CD4-positive, alpha-beta T cell treated with Interleukin-17A for 4 hours (primary cell): ENCODE data around the gene EREG.

Source experiments
- DNase-seq: peaks from one replicate; pipeline ENCODE4 v3.0.0-alpha.2; 2020; ENCODE audit warnings: mixed read lengths

The EREG gene

GRCh38 chr4:74391890-74392475 is 27.0 kb downstream of the EREG start:
- DNase-seq: no peak

GRCh38 chr4:74394476-74395136 is 29.7 kb downstream of the EREG start:
- no peak for DNase-seq

- no peak for DNase-seq
These were observed 30.7 kb downstream of the EREG start for GRCh38 chr4:74395633-74396032.

GRCh38 chr4:74397748-74398426 is 32.9 kb downstream of the EREG start:
- DNase-seq: peak; percentile 9

- DNase-seq: peak; percentile 10
These were observed 34.1 kb downstream of the EREG start for GRCh38 chr4:74398894-74399589.

- DNase-seq: no peak
These were observed 35.5 kb downstream of the EREG start for GRCh38 chr4:74400395-74400794.

GRCh38 chr4:74402692-74403456 is 37.9 kb downstream of the EREG start:
- DNase-seq: no peak

- no peak for DNase-seq
These were observed 42.9 kb downstream of the EREG start for GRCh38 chr4:74407891-74408290.

GRCh38 chr4:74408639-74409038 is 43.7 kb downstream of the EREG start:
- DNase-seq: no peak

GRCh38 chr4:74410272-74410671 is 45.3 kb downstream of the EREG start:
- no peak for DNase-seq

- DNase-seq: no peak
These were observed 47.3 kb downstream of the EREG start for GRCh38 chr4:74412225-74412624.

GRCh38 chr4:74413265-74413664 is 48.3 kb downstream of the EREG start:
- DNase-seq: no peak

- DNase-seq: no peak
These were observed 49.3 kb downstream of the EREG start for GRCh38 chr4:74414149-74414809.

GRCh38 chr4:74415602-74416300 is 50.8 kb downstream of the EREG start:
- DNase-seq: no peak

GRCh38 chr4:74418063-74418670 is 53.2 kb downstream of the EREG start:
- DNase-seq: no peak

- DNase-seq: no peak
These were observed 55.9 kb downstream of the EREG start for GRCh38 chr4:74420863-74421262.

- DNase-seq: no peak
These were observed 58.2 kb downstream of the EREG start for GRCh38 chr4:74423104-74423503.

- no peak for DNase-seq
These were observed 59.2 kb downstream of the EREG start for GRCh38 chr4:74424111-74424510.

- no peak for DNase-seq
These were observed 61.2 kb downstream of the EREG start for GRCh38 chr4:74426101-74426500.

GRCh38 chr4:74428276-74428675 is 63.3 kb downstream of the EREG start:
- no peak for DNase-seq

- DNase-seq: no peak
These were observed 66.3 kb downstream of the EREG start for GRCh38 chr4:74431113-74431826.
